HG02840 (cell line): ENCODE measurements around the gene ADNP2.

Source experiments
- ATAC-seq: cut with Tn5 transposase; IDR thresholded peaks from one replicate; pipeline ENCODE4 v1.9.1; 2021; ENCODE audit warnings: mild to moderate bottlenecking, moderate library complexity, moderate number of reproducible peaks; ENCODE audit not compliant: unreplicated experiment, low FRiP score

The ADNP2 gene

DNA sequence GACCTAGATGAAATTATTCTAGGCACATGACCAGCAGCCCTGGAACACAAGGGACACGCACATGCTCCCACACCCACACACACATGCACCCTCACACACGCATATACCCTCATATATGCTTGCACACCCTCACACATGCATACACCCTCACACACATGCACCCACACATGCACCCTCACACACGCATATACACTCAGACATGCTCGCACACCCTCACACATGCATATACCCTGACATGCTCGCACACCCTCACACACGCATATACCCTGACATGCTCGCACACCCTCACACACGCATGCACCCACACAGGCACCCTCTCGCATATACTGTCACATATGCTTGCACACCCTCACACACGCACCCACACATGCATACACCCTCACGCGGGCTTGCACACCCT is 76.5 kb downstream of the ADNP2 start:
- ATAC-seq, result no peak

GRCh38 chr18:80187956-80188642 is 79.0 kb downstream of the ADNP2 start:
- no peak for ATAC-seq

- ATAC-seq, result no peak
Observed at GRCh38 chr18:80188643-80189530, 79.8 kb downstream of the ADNP2 start.

DNA sequence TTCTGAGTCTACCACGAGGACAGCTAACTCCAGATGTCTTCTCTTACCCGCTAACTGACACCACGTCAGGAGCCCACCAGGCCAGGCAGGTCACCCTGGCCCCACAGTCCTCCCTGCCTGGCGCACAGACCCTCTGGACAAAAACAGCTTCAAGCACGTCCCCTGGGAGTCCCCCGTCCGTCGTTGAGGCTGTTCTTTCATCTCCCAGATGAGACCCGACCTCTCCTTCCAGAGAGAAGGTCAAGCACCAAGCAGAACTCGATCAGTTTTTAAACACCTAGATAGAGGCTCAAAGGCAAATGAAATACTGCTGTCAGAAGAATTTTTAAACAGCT is 80.4 kb downstream of the ADNP2 start:
- ATAC-seq, result no peak
